Ishikawa (cell line): ENCODE measurements around the gene ADGRL2.

Experiments
- FOXM1 ChIP-seq: IDR thresholded peaks from 2 replicates; pipeline ENCODE4 v1.6.1; 2012; ENCODE audit warnings: low read depth, borderline replicate concordance
- NFIC ChIP-seq: IDR thresholded peaks from 2 replicates; pipeline ENCODE4 v1.6.1; 2012
- TEAD4 ChIP-seq: IDR thresholded peaks from 2 replicates; pipeline ENCODE4 v1.6.1; 2012
- TF ChIP-seq, protein P1 (sequence below): IDR thresholded peaks from 2 replicates; pipeline ENCODE4 v1.6.1; 2012

DNA sequence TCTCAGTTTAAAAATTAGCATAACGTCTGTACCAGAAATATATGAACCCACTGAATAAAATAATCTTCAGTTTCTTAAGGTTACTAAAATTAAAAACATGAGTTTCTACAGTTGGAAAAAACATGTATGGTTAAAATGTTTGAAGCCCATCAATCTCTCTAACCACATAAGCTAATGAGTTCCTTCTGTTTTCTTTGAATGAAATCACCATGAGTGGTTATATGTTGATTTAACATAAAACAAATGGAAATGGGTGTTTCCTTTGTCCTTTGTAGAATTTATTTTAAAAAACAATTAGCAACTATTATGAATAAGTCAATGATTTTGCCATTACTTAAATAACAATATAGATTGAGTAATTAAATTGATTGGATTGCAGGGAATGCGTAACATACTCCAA lies 3.0 kb upstream of the ADGRL2 start:
- TF ChIP-seq FOXM1 = no peak
- TF ChIP-seq TEAD4 = no peak
- TF ChIP-seq, protein P1, sequence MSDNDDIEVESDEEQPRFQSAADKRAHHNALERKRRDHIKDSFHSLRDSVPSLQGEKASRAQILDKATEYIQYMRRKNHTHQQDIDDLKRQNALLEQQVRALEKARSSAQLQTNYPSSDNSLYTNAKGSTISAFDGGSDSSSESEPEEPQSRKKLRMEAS = no peak
- no peak for TF ChIP-seq NFIC
